Measurements from ENCODE around the gene ATPAF1. TPM values are rescaled to one million over a fixed set of nuclear protein-coding genes. Genes with fewer than 3 reads are reported as not detected.

The ATPAF1 gene
- polyA plus RNA-seq, 1 experiment = 85.6 TPM

GRCh38 chr1:46587069-46587468, 81.1 kb downstream of the ATPAF1 start:
- Histone ChIP-seq H3K27me3 (ENCODE audit: control insufficient read depth, insufficient read depth, low read length) (no peaks in the 10 kb centered on the region), H3K4me3 (ENCODE audit: low read depth, low read length) (no peak overlapping the region), H3K9me3 (ENCODE audit: control insufficient read depth, insufficient read depth, low read length) (peaks cover 3% of the 10 kb centered on the region), H3K27ac (ENCODE audit: low read depth, low read length) (no peak overlapping the region)
- no peak for DNase-seq (ENCODE audit: low read depth, low spot score)
- ChIA-PET POLR2A (no interaction called here), CTCF (no interaction called here)
- no peak for TF ChIP-seq CTCF (IDR thresholded peaks at IDR 0.05; ENCODE audit: low read depth, low read length)

DNA sequence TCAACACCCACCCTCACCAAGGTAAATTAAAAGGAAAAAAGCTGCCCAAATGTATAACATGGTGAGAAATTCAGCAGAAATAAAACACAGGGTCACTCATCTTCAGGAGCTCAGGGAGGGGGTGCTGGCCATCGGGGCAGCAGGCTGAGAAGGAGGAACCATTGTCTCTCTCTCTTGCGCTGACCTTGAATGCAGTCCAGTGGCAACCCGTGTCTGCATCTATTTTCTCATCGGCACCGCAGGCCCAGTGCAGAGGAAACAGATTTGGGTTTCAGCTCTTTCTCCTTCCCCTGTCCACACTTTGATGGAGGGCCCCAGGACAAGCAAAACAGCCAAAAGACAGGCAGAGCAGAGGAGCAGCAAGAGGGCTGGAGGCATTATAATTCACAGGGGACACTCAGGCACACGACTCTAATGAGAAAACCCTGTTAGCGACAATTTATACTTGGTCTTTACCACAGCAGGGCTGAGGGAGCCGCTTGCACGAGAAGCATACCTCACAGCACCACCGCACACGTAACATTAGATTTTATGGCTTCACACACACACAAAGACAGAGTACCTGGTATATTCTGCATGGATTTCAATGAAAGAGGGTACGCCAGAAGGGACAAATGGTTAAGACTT, 82.7 kb downstream of the ATPAF1 start:
- Histone ChIP-seq H3K27ac (ENCODE audit: low read depth, low read length) (no peak overlapping the region), H3K27me3 (ENCODE audit: control insufficient read depth, insufficient read depth, low read length) (no peaks in the 10 kb centered on the region), H3K9me3 (ENCODE audit: control insufficient read depth, insufficient read depth, low read length) (peaks cover 3% of the 10 kb centered on the region), H3K4me3 (ENCODE audit: low read depth, low read length) (no peak overlapping the region)
- no peak for TF ChIP-seq CTCF (IDR thresholded peaks at IDR 0.05; ENCODE audit: low read depth, low read length)
- ChIA-PET POLR2A (interaction anchor here (0.6 kb wide), 1 partner anchor 19 kb away, joined by 3 read pairs; no protein-coding TSS in a partner anchor), CTCF (interaction anchor here (0.6 to 1.0 kb wide), 3 partner anchors 41 to 960 kb away, joined by 3 to 4 read pairs (median 3); no protein-coding TSS in a partner anchor)
- DNase-seq (ENCODE audit: low read depth, low spot score) = no peak

GRCh38 chr1:46583494-46583893, 84.7 kb downstream of the ATPAF1 start:
- no peaks in the 10 kb centered on the region for H3K9me3 ChIP-seq (ENCODE audit: control insufficient read depth, insufficient read depth, low read length)
- no peak overlapping the region for H3K27ac ChIP-seq (ENCODE audit: low read depth, low read length)
- ChIA-PET CTCF (interaction anchor here (1.1 kb wide), 1 partner anchor 177 kb away, joined by 6 read pairs; no protein-coding TSS in a partner anchor), POLR2A (no interaction called here)
- no peak overlapping the region for H3K4me3 ChIP-seq (ENCODE audit: low read depth, low read length)
- H3K27me3 ChIP-seq (ENCODE audit: control insufficient read depth, insufficient read depth, low read length) = no peaks in the 10 kb centered on the region
- TF ChIP-seq CTCF (IDR thresholded peaks at IDR 0.05; ENCODE audit: low read depth, low read length) = no peak
- DNase-seq (ENCODE audit: low read depth, low spot score) = no peak

GRCh38 chr1:46582972-46583371, 85.2 kb downstream of the ATPAF1 start:
- H3K27me3 ChIP-seq (ENCODE audit: control insufficient read depth, insufficient read depth, low read length) = no peaks in the 10 kb centered on the region
- no peak overlapping the region for H3K4me3 ChIP-seq (ENCODE audit: low read depth, low read length)
- H3K27ac ChIP-seq (ENCODE audit: low read depth, low read length) = no peak overlapping the region
- ChIA-PET POLR2A (no interaction called here), CTCF (no interaction called here)
- no peak for TF ChIP-seq CTCF (IDR thresholded peaks at IDR 0.05; ENCODE audit: low read depth, low read length)
- no peak for DNase-seq (ENCODE audit: low read depth, low spot score)
- no peaks in the 10 kb centered on the region for H3K9me3 ChIP-seq (ENCODE audit: control insufficient read depth, insufficient read depth, low read length)

Other genes with a start within 250 kb of the ATPAF1 start
- not detected in 2 replicates for gene DMBX1, start 178.5 kb downstream of the ATPAF1 start, polyA plus RNA-seq (2011; rRNA removed)
- not detected in 2 replicates for gene KNCN, start 116.7 kb downstream of the ATPAF1 start, polyA plus RNA-seq (2011; rRNA removed)
- gene MKNK1, start 64.1 kb downstream of the ATPAF1 start, polyA plus RNA-seq (2011; rRNA removed) = 38.0 and 41.5 TPM in 2 replicates
- 11.9 and 13.0 TPM in 2 replicates for gene MOB3C, start 51.6 kb downstream of the ATPAF1 start, polyA plus RNA-seq (2011; rRNA removed)
- not detected in 2 replicates for gene TEX38, start 3.5 kb upstream of the ATPAF1 start, polyA plus RNA-seq (2011; rRNA removed)
- 54.3 and 69.9 TPM in 2 replicates for gene EFCAB14, start 50.8 kb upstream of the ATPAF1 start, polyA plus RNA-seq (2011; rRNA removed)
- not detected in 2 replicates for gene CYP4B1, start 130.7 kb upstream of the ATPAF1 start, polyA plus RNA-seq (2011; rRNA removed)

Measured in AG04450 (cell line).